NCI-H2107 treated with DMSO at 0.1 percent for 48 hours (cell line): ENCODE data around the gene BPIFB6.

Experiments used
- DNase-seq: peaks from one replicate; lab custom pipeline; 2025; ENCODE audit not compliant: unreplicated experiment; lab: John Stamatoyannopoulos, UW

The BPIFB6 gene

GRCh38 chr20:33059741-33060390 lies 28.4 kb downstream of the BPIFB6 start:
- no peak for DNase-seq

DNA sequence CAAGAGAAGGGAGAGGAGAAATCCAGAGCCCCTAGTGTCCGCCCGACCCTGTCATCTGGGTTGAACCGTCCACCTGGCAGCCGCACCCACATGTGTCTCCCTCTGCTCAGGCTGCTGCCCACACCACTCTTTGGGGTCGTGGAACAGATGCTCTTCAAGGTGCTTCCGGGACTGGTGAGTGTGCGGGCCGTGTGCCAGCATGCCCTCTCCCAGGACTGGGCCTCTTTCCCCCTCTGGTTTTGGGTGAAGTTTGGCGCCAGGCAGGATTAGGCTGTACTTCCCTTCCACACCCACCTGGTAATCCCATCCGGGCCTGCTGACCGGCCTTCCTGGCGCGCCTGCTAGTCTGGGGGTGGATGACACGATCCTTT lies 30.2 kb downstream of the BPIFB6 start:
- no peak for DNase-seq

DNA sequence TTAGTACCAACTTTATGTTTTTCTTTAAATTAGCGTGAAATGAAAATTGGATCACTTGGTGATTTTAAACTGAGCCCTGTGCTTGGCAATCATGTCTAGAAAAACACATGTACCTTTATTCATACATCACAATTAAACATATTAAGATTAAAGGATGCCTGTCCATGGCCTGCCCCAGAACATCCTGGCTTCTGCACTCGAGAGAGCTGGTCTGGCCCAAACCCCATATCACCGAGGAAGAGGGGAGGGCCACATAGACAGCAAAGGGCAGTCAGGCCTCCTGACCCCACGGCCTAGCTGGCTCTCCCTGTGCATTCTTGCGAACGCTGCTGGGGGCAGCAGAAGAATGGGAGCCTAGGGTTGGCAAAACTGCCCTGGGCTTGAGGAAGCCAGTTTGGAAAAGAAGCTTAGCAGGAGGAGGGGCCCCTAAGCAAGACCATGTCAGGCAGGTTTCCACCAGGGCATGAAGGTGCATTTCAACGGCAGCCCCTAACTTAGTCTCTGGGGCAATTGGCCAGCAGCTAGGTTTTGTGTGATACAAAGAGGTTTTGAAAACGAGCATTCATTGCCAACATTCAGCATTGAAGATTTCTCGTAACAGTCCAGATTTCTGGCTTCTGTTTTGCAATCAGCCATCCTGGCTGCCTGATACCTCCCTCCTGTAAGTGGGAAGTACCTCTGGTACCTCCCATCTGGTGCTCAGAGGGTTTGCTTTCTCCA lies 30.8 kb downstream of the BPIFB6 start:
- DNase-seq: no peak

GRCh38 chr20:33062825-33063149 lies 31.3 kb downstream of the BPIFB6 start:
- DNase-seq: no peak

- DNase-seq: no peak
These were observed 31.8 kb downstream of the BPIFB6 start for GRCh38 chr20:33063271-33063670.

GRCh38 chr20:33064572-33065287 lies 33.3 kb downstream of the BPIFB6 start:
- DNase-seq: no peak

DNA sequence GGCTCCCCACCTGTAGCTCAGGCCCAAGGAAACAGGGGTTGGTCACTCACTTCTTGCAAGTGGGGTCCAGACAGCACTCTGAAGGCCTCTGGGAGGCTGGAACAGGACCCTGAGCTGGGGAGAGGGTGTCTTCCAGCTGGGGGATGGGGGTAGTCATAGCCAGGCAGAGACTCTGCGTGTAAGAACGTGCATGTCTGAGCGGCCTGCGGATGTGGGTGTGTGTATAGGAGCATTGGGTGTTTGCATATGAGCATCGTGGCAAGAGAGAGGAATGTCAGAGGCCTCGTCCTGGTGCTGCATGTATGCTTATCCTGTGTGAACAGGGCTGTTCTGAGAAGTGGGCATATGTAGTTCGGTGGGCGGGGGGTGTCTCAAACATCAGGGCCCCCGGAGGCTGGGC lies 34.3 kb downstream of the BPIFB6 start:
- no peak for DNase-seq

GRCh38 chr20:33067806-33068205 lies 36.4 kb downstream of the BPIFB6 start:
- no peak for DNase-seq

DNA sequence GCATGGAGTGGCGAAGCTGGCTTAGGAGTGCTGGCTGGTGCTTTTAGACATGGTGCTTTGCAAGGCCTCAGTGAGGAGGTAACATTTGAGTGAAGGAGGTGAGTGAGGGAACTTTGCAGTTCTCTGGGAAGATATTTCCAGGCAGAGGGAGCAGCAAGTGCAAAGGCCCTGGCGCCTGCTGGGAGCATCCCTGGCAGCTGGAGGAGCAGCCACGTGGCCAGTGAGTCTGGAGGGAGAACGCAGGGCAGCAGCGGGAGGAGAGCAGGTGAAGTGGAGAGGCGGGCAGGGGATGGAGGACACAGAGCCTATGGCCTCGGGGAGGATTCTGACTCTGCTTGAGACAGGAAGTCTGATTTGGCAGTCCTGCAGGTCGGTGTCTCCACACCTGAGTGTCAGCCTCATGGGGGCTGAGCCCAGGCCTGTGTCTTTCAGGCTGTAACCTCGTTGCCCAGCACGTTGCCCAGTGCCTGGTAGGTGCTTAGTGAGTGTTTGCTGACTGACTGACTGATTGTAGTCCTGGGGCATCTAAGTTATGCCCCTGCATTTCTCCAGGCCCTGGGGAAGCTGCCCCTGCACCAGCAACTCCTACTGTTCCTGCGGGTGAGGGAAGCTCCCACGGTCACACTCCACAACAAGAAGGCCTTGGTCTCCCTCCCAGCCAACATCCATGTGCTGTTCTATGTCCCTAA lies 36.9 kb downstream of the BPIFB6 start:
- DNase-seq: no peak

DNA sequence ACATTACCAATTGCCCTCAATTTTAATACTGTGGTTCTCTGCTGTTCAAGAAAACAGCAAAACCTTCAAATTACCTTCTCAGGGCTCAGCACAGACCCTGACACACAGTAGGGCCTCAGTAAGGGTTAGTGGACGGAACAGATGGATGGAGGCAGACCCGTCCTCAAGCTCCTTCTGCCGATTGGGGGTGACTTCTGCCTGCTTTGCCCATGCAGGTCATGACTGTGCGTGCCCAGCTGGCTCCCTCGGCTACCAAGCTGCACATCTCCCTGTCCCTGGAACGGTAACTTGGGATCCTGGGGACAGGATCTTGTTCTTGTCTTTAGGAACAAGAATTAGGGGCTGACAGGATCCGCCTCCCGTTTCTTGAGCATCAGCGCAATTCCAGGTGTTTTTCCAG lies 38.2 kb downstream of the BPIFB6 start:
- no peak for DNase-seq

- DNase-seq: no peak
These were observed 38.9 kb downstream of the BPIFB6 start for GRCh38 chr20:33070111-33071053.

- no peak for DNase-seq
These were observed 39.8 kb downstream of the BPIFB6 start for GRCh38 chr20:33071198-33071597.

DNA sequence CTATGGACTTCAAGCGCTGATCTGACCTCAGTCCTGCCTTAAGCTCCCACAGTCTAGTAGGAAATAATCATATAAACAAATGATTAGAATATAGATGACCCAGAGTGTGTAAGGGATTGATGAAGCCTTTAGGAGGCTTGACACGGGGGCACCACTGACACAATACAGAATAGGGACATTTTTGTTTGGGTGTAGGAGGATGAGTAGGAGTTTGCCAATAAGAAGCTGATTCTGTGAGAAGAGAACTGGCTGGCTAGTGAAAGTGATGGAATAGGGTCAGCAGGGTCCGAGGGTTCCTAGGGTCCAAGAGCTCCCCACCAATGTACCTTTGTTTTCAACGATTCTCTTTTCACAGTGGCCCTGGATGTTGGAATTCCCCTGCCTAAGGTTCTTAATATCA lies 40.9 kb downstream of the BPIFB6 start:
- no peak for DNase-seq

DNA sequence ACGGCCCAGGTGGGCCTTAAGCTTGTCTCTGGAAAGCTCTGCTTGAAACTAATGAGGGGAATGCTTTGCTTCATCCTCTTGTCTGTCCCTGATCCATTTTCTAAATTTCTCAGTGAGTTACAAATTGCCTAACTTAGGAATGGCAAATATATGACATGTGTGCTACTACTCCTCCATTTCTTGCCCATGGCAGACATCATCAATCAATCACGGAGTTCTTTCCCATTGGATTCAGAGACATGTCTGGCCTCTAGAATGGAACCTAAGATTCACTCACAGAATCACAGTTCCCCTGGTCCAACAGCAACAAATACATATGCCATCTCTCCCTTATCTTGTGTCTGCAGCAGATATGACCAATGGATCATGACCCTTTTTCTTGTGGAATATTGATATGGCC lies 41.4 kb downstream of the BPIFB6 start:
- DNase-seq: no peak

- no peak for DNase-seq
These were observed 43.2 kb downstream of the BPIFB6 start for GRCh38 chr20:33074675-33075074.

DNA sequence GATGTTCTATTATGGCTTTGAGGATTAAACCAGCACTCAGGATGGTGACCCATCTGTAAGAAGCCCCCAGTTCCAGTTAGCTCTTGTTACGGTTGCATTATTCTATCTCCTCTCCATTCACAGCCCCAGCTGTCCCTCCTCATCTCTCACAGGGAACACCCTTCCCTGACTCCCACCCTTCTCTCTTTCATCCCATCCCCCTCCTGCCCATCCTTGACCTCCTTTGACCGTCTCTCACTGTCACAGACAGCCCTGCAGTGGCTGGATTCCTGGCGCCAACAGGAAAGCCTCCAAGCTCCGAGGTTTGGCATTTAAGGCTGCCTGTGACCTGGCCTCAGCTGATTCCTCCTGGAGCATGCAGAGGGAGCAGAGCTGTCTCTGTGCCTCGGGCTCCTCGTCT lies 43.8 kb downstream of the BPIFB6 start:
- DNase-seq: no peak

GRCh38 chr20:33076662-33077372 lies 45.4 kb downstream of the BPIFB6 start:
- no peak for DNase-seq

DNA sequence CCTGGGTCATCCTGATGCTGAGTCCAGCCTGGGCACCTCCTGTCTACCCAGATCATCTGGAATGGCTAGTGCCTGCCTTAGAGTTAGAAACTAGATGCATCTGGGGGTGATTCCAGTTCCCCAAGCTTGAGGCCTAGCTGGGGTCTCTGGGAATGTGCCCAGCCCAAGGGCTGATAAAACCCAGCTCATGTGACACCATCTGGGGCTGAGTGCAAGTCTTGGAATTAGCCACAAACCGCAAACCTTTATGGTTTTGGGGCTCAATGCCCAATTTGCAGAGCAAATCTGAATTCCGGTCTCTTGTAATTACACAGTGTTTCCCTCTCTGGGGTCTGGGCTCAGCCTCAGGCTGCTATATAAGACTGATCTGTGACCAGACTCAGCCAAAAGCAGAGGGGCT lies 47.8 kb downstream of the BPIFB6 start, which contains the start of gene BPIFB4:
TSS of gene BPIFB4 (plus strand) at position 385 of the 400 bp plus-strand sequence. CDS start 1,884 bp downstream, outside the sequence.
- DNase-seq: no peak

DNA sequence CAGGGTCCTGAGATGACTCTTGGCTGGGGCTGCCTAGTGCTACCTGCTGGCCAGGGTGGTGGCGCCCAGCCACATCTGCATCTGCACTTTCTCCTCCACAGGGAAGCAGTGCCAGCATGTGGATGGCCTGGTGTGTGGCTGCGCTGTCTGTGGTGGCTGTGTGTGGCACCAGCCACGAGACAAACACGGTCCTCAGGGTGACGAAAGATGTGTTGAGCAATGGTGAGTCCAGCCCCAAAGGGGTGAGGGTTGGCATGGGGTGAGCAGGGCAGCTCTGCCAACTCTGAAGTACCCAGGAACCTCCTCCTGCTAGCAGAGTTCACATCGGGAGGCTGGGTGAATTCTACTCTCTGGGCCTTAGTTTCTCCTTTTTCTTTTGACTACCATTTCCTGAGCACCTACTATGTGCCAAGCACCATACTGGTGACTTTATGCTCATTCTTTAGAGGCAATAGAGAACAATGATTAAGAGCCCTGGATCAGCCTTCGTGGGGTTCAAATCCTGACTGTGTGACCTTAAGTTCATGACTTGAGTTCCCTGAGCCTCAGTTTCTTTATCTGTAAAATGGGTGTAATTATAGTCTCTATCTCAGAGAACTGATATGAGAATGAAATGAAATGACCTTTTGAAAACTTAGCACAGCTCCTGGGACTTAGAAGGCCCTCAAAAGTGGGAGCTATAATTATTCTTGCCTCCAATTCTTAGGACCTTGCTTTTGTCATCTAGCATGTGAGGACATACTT lies 50.1 kb downstream of the BPIFB6 start:
- no peak for DNase-seq
